HCT116 (cell line): Measurements from ENCODE around the gene FAM227B. TPM values are rescaled to one million over a fixed set of nuclear protein-coding genes. Genes with fewer than 3 reads are reported as not detected.

Source experiments
- ATAC-seq: fragments of 200-7000 bp; cut with Tn5 transposase; 2 replicates; pipeline ENCODE4 v1.9.1; 2020; ENCODE audit warnings: mild to moderate bottlenecking, moderate library complexity
- BruUV-seq: library from RNA; stranded (reverse); fragments of 400-500 nt; replicated peaks from 2 replicates; lab custom pipeline; 2021; lab: Mats Ljungman, UMichigan
- CTCF ChIA-PET: fragments of 300-600 bp; sonication (Branson Sonifier 250); formaldehyde crosslinking; loops from one replicate; lab custom pipeline; 2021; ENCODE audit warnings: antibody characterized with exemption; lab: Charles Lee
- POLR2A ChIA-PET: fragments of 300-600, 350-600 bp; sonication (Branson Sonifier 250); formaldehyde crosslinking; loops from one replicate; lab custom pipeline; 2021; ENCODE audit warnings: antibody characterized with exemption; lab: Charles Lee
- RAD21 ChIA-PET, 2 experiments: fragments of 300-600 bp; sonication (Branson Sonifier 250); formaldehyde crosslinking; loops; one replicate each; lab custom pipeline; 2023; ENCODE audit warnings: low total read pairs in 2 of 2; ENCODE audit not compliant: uncharacterized antibody in 2 of 2, unreplicated experiment in 2 of 2, low non-redundant PET in 1 of 2; lab: Charles Lee
- DNase-seq: peaks from one replicate; pipeline ENCODE4 v3.0.0-alpha.2; 2010; ENCODE audit warnings: low read depth, low spot score
- H2AFZ ChIP-seq: fragments of 200-600 bp; shearing (Covaris generic), sonication (generic); 2 replicates; pipeline ENCODE4 v1.6.1; 2017; ENCODE audit warnings: low read depth, mixed run types, mixed read lengths, antibody characterized with exemption, low read length; ENCODE audit not compliant: poor library complexity, severe bottlenecking
- H3K27ac ChIP-seq: 2 replicates; pipeline ENCODE4 v1.5.1; 2012; ENCODE audit warnings: low read depth, low read length
- H3K27me3 ChIP-seq: fragments of 200-600 bp; sonication (generic); 2 replicates; pipeline ENCODE4 v1.6.1; 2016; ENCODE audit warnings: mixed run types, low read length, mixed read lengths; ENCODE audit not compliant: insufficient read depth
- H3K36me3 ChIP-seq, 2 experiments: fragments of 200-500 bp in 1 of 2; fragments of 200-600 bp in 1 of 2; sonication (Bioruptor generic) in 1 of 2; sonication (generic) in 1 of 2; 2 replicates each; pipeline versions ENCODE4 v1.5.1 to v1.6.1; 2014 to 2016; ENCODE audit warnings: low read length in 2 of 2, inconsistent platforms in 1 of 2, mixed read lengths in 1 of 2, mixed run types in 1 of 2; ENCODE audit not compliant: insufficient read depth in 2 of 2, control insufficient read depth in 1 of 2
- H3K4me1 ChIP-seq, 2 experiments: fragments of 200-600 bp in 1 of 2; sonication (generic) in 1 of 2; 2 replicates each; pipeline versions ENCODE4 v1.5.1 to v1.6.1; 2012 to 2017; ENCODE audit warnings: low read length in 2 of 2, inconsistent platforms in 1 of 2, mild to moderate bottlenecking in 1 of 2, mixed read lengths in 1 of 2, mixed run types in 1 of 2, moderate library complexity in 1 of 2; ENCODE audit not compliant: insufficient read depth in 2 of 2, control insufficient read depth in 1 of 2
- H3K4me2 ChIP-seq: fragments of 200-600 bp; sonication (generic); 2 replicates; pipeline ENCODE4 v1.6.1; 2017; ENCODE audit warnings: mixed run types, low read length, mixed read lengths
- H3K4me3 ChIP-seq, 2 experiments: fragments of 200-600 bp in 1 of 2; sonication (generic) in 1 of 2; replicated peaks in 1 of 2; 2 replicates each; pipeline ENCODE4 v1.5.1; 2011 to 2016; ENCODE audit warnings: low read length in 2 of 2, control low read depth in 1 of 2, low read depth in 1 of 2, mild to moderate bottlenecking in 1 of 2, mixed read lengths in 1 of 2, mixed run types in 1 of 2
- H3K79me2 ChIP-seq: fragments of 200-600 bp; sonication (generic); 2 replicates; pipeline ENCODE4 v1.6.1; 2017; ENCODE audit warnings: mild to moderate bottlenecking, mixed run types, low read length, moderate library complexity, mixed read lengths; ENCODE audit not compliant: insufficient read depth
- H3K9ac ChIP-seq: fragments of 200-600 bp; sonication (generic); 2 replicates; pipeline ENCODE4 v1.6.1; 2016; ENCODE audit warnings: low read length, mixed read lengths
- H3K9me2 ChIP-seq: fragments of 200-600 bp; sonication (generic), shearing (Covaris generic); 2 replicates; pipeline ENCODE4 v1.6.1; 2017; ENCODE audit warnings: mixed run types, mild to moderate bottlenecking, moderate library complexity; ENCODE audit not compliant: insufficient read depth
- H3K9me3 ChIP-seq, 2 experiments: fragments of 200-500 bp in 1 of 2; fragments of 200-600 bp in 1 of 2; sonication (Bioruptor generic) in 1 of 2; sonication (generic) in 1 of 2; 2 replicates each; pipeline ENCODE4 v1.6.1; 2014 to 2017; ENCODE audit warnings: low read length in 2 of 2, mixed read lengths in 2 of 2, inconsistent platforms in 1 of 2, low read depth in 1 of 2, mild to moderate bottlenecking in 1 of 2, mixed run types in 1 of 2, moderate library complexity in 1 of 2; ENCODE audit not compliant: control insufficient read depth in 1 of 2, insufficient read depth in 1 of 2
- H4K20me1 ChIP-seq: fragments of 200-600 bp; sonication (generic), shearing (Covaris generic); 2 replicates; pipeline ENCODE4 v1.6.1; 2017; ENCODE audit warnings: mixed run types, mild to moderate bottlenecking, moderate library complexity; ENCODE audit not compliant: insufficient read depth
- ATF3 ChIP-seq: IDR thresholded peaks from 2 replicates; pipeline ENCODE4 v1.6.1; 2012
- CBX3 ChIP-seq: IDR thresholded peaks from 2 replicates; pipeline ENCODE4 v1.6.1; 2012; ENCODE audit warnings: low read depth
- CEBPB ChIP-seq: IDR thresholded peaks from 2 replicates; pipeline ENCODE4 v1.6.1; 2012; ENCODE audit warnings: low read depth
- CTCF ChIP-seq, 3 experiments: fragments of 200-600 bp in 1 of 3; sonication (generic) in 1 of 3; IDR thresholded peaks in 2 of 3; conservative IDR thresholded peaks in 1 of 3; 2 replicates each; pipeline ENCODE4 v1.5.1; 2012 to 2017; ENCODE audit warnings: low read depth in 2 of 3, low read length in 2 of 3, antibody characterized with exemption in 1 of 3, borderline replicate concordance in 1 of 3, control low read depth in 1 of 3, mild to moderate bottlenecking in 1 of 3, mixed read lengths in 1 of 3, mixed run types in 1 of 3, moderate library complexity in 1 of 3; ENCODE audit not compliant: insufficient read depth in 1 of 3
- EGR1 ChIP-seq: IDR thresholded peaks from 2 replicates; pipeline ENCODE4 v1.6.1; 2012; ENCODE audit warnings: low read depth
- EZH2 ChIP-seq: fragments of 200-600 bp; sonication (generic); IDR thresholded peaks from 2 replicates; pipeline ENCODE4 v1.6.1; 2017; ENCODE audit warnings: antibody characterized with exemption, mixed run types
- EZH2phosphoT487 ChIP-seq: fragments of 200-600 bp; IDR thresholded peaks from 2 replicates; pipeline ENCODE4 v1.6.1; 2018; ENCODE audit warnings: antibody characterized with exemption, borderline replicate concordance
- FOSL1 ChIP-seq: IDR thresholded peaks from 2 replicates; pipeline ENCODE4 v1.6.1; 2012; ENCODE audit warnings: low read depth
- JUND ChIP-seq: IDR thresholded peaks from 2 replicates; pipeline ENCODE4 v1.6.1; 2012
- POLR2AphosphoS5 ChIP-seq: IDR thresholded peaks from 2 replicates; pipeline ENCODE4 v1.6.1; 2011; ENCODE audit warnings: mild to moderate bottlenecking, low read depth, low read length, moderate library complexity
- RAD21 ChIP-seq: IDR thresholded peaks from 2 replicates; pipeline ENCODE4 v1.6.1; 2012; ENCODE audit warnings: low read depth, mild to moderate bottlenecking
- REST ChIP-seq: IDR thresholded peaks from 2 replicates; pipeline ENCODE4 v1.6.1; 2012; ENCODE audit warnings: low read depth
- SIN3A ChIP-seq: IDR thresholded peaks from 2 replicates; pipeline ENCODE4 v1.6.1; 2012; ENCODE audit warnings: low read depth
- SP1 ChIP-seq: IDR thresholded peaks from 2 replicates; pipeline ENCODE4 v1.6.1; 2012; ENCODE audit warnings: low read depth
- SRF ChIP-seq: IDR thresholded peaks from 2 replicates; pipeline ENCODE4 v1.6.1; 2012; ENCODE audit warnings: low read depth
- TCF7L2 ChIP-seq: IDR thresholded peaks from 2 replicates; pipeline ENCODE4 v1.7.0; 2011; ENCODE audit warnings: borderline replicate concordance, inconsistent platforms; ENCODE audit not compliant: insufficient read depth, insufficient read length; ENCODE audit errors: extremely low read depth
- YY1 ChIP-seq: IDR thresholded peaks from 2 replicates; pipeline ENCODE4 v1.6.1; 2011; ENCODE audit warnings: low read length, low read depth, moderate library complexity, mild to moderate bottlenecking; ENCODE audit not compliant: insufficient replicate concordance; ENCODE audit errors: extremely low read depth
- intact Hi-C: fragments of 100-400 bp; cut with micrococcal nuclease; formaldehyde crosslinking; loops from 2 replicates; pipeline ENCODE4 v1.10.0; 2022
- total RNA-seq: library from RNA; stranded (reverse); gene quantifications from one replicate; pipeline ENCODE4 v1.2.1, GENCODE V29; 2021; ENCODE audit not compliant: unreplicated experiment
- TF ChIP-seq, protein P1 (sequence below): IDR thresholded peaks from 2 replicates; pipeline ENCODE4 v1.6.1; 2011; ENCODE audit warnings: mild to moderate bottlenecking, low read length, moderate library complexity; ENCODE audit not compliant: insufficient replicate concordance; ENCODE audit errors: extremely low read depth
- TF ChIP-seq, protein P2 (sequence below): IDR thresholded peaks from 2 replicates; pipeline ENCODE4 v1.6.1; 2012

FAM227B gene
- total RNA-seq, 1 experiment from 2014 or later = 6.9 TPM

GRCh38 chr15:49492151-49492550, 128.5 kb downstream of the FAM227B start:
- POLR2A ChIA-PET = no interaction called here
- intact Hi-C loops = no loop called here
- H3K27ac ChIP-seq = no peak overlapping the region
- no peaks in the 10 kb centered on the region for H3K9me3 ChIP-seq
- H3K9ac ChIP-seq = no peak overlapping the region
- no peaks in the 10 kb centered on the region for H3K27me3 ChIP-seq
- H3K36me3 ChIP-seq = no peaks in the 10 kb centered on the region
- TF ChIP-seq TCF7L2 (no peak), CTCF (IDR thresholded peaks at IDR 0.05 in 2 of 3, conservative IDR thresholded peaks at IDR 0.05 in 1 of 3; ENCODE audit: borderline replicate concordance in 1 of 3, insufficient read depth in 1 of 3, low read depth in 2 of 3, low read length in 2 of 3) (no peak), SRF (no peak), EZH2phosphoT487 (no peak), REST (no peak), CBX3 (no peak), ATF3 (no peak), CEBPB (no peak), YY1 (no peak), EZH2 (no peak), FOSL1 (no peak), EGR1 (no peak), SIN3A (no peak), RAD21 (no peak), POLR2AphosphoS5 (no peak), SP1 (no peak), JUND (no peak)
- TF ChIP-seq, protein P1, sequence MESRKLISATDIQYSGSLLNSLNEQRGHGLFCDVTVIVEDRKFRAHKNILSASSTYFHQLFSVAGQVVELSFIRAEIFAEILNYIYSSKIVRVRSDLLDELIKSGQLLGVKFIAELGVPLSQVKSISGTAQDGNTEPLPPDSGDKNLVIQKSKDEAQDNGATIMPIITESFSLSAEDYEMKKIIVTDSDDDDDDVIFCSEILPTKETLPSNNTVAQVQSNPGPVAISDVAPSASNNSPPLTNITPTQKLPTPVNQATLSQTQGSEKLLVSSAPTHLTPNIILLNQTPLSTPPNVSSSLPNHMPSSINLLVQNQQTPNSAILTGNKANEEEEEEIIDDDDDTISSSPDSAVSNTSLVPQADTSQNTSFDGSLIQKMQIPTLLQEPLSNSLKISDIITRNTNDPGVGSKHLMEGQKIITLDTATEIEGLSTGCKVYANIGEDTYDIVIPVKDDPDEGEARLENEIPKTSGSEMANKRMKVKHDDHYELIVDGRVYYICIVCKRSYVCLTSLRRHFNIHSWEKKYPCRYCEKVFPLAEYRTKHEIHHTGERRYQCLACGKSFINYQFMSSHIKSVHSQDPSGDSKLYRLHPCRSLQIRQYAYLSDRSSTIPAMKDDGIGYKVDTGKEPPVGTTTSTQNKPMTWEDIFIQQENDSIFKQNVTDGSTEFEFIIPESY = no peak
- TF ChIP-seq, protein P2, sequence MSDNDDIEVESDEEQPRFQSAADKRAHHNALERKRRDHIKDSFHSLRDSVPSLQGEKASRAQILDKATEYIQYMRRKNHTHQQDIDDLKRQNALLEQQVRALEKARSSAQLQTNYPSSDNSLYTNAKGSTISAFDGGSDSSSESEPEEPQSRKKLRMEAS = no peak
- H3K4me3 ChIP-seq = no peak overlapping the region
- no peaks in the 10 kb centered on the region for H3K4me1 ChIP-seq
- no TSS peak for BruUV-seq
- no peaks in the 10 kb centered on the region for H4K20me1 ChIP-seq
- no peak overlapping the region for H3K4me2 ChIP-seq
- DNase-seq (no peak), ATAC-seq (no peak)
- 0 out of 2 replicates have a peak, but pooled peaks cover 6% of the 10 kb centered on the region for H3K9me2 ChIP-seq
- CTCF ChIA-PET = no interaction called here
- H3K79me2 ChIP-seq = no peaks in the 10 kb centered on the region
- H2AFZ ChIP-seq = no peak overlapping the region
- RAD21 ChIA-PET = no interaction called here
